GM20431 (cell line): ENCODE data around the gene USH2A.

Experiments
- in situ Hi-C: fragments of 300-500 bp; cut with MseI, MboI; formaldehyde crosslinking; loops from one replicate; pipeline ENCODE4 v1.15.0; 2020; ENCODE audit warnings: low sequenced_read_pairs; ENCODE audit not compliant: unreplicated experiment

The USH2A gene

DNA sequence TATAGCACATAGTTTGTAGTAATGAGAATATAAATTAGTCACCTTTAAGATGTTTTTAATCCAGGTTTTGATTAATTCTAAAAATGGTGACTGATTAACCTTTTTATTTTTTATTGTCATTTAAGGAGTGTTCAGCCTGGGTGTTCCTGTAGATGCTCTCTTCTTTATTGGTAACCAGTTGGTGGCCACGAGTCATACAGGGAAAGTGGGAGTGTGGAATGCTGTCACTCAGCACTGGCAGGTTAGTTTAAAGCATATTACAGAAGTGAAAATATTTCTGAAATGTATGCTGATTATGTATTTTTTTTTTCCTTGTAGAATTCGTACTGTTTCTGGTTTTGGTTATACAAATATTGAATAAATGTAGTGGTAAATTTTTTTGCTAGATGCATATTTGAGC is 828.0 kb downstream of the USH2A start:
- in situ Hi-C loops, result no loop called here

DNA sequence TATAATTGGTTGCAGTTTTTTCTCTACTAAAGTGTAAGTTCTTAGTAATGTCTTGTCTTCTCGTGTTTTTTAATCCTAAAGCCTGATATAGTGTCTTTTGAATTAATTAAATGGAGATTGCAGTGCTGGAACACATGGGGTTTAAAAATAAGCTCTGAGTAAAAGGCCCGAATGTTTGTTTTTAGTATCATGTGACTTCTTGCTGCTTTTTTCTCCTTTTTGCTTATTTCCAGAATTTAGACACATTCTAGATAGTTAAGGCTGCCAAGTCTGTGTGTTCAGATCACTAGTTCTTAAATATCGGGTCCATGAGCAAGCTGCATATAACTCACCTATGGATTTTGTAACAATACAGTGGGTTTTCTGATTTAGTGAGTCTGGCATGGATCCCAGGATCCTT is 828.6 kb downstream of the USH2A start:
- in situ Hi-C loops, result no loop called here

- in situ Hi-C loops, result no loop called here
Observed at GRCh38 chr1:215590779-215591491, 832.3 kb downstream of the USH2A start.

GRCh38 chr1:215589650-215590435 is 833.4 kb downstream of the USH2A start:
- in situ Hi-C loops, result no loop called here

DNA sequence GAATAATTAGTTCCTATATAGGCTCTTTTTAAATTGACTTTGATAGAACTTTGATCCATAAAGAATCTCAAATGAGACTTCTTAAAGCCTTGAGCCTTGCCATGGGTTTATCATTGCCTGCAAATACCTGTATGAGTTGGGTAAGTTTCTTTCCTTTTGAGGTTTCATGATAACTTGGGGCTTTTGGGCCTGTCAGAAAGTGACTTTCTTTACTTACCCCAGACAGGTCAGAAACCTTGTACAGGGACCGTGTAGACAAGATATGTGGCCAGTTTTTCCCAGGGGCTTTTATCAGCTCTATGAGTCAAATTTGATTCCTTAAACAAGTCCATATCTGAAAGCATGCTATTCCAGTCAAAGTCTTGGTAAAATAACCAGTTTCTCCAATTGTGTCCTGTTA is 838.9 kb downstream of the USH2A start:
- in situ Hi-C loops, result no loop called here

GRCh38 chr1:215583185-215583749 is 840.0 kb downstream of the USH2A start:
- in situ Hi-C loops, result no loop called here

DNA sequence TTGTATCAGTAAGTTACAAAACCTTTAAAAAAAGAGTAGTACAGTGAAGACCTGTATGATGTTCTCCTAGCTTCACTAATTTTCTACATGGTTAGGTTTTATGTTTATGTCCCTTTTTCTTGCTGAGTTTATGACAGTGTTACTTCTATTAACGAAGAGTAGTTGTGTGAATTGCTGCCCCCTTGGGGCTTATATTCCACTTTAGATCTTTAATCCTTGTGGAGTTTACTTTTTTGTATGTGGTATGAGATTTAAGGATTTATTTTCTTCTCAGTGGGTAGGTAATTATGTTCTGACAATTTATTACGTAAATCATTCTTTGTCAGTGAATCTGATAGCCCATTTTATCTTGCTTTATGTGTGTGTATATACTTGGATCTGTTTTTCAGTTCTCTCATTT is 841.4 kb downstream of the USH2A start:
- in situ Hi-C loops, result no loop called here
